HepG2 (cell line): ENCODE measurements around the gene ELOVL5. TPM values are rescaled to one million over a fixed set of nuclear protein-coding genes. Genes with fewer than 3 reads are reported as not detected.

Experiments used
- BCL6 ChIP-seq: IDR thresholded peaks from 2 replicates; pipeline ENCODE4 v1.6.1; 2016; ENCODE audit warnings: missing genetic modification reagents, missing compliant biosample characterization
- GLI4 ChIP-seq: sonication (generic); formaldehyde crosslinking; IDR thresholded peaks from 2 replicates; pipeline ENCODE4 v1.5.1; 2020; ENCODE audit warnings: missing genetic modification reagents, mild to moderate bottlenecking, moderate library complexity, borderline replicate concordance
- KDM6A ChIP-seq: IDR thresholded peaks from 2 replicates; pipeline ENCODE4 v1.6.1; 2016; ENCODE audit warnings: low read depth
- MTF1 ChIP-seq: sonication (generic); formaldehyde crosslinking; IDR thresholded peaks from 2 replicates; pipeline ENCODE4 v1.5.0; 2020; ENCODE audit warnings: missing genetic modification reagents
- NFE2L1 ChIP-seq: sonication (generic); formaldehyde crosslinking; IDR thresholded peaks from 2 replicates; pipeline ENCODE4 v1.4.0; 2020; ENCODE audit warnings: missing genetic modification reagents, mild to moderate bottlenecking, borderline replicate concordance
- PRDM4 ChIP-seq: sonication (generic); formaldehyde crosslinking; IDR thresholded peaks from 2 replicates; pipeline ENCODE4 v1.9.0; 2021; ENCODE audit warnings: missing genetic modification reagents, borderline replicate concordance
- PRMT3 ChIP-seq: sonication (generic); formaldehyde crosslinking; IDR thresholded peaks from 2 replicates; pipeline ENCODE4 v1.8.1; 2022; ENCODE audit warnings: low read depth, mild to moderate bottlenecking, moderate library complexity, missing genetic modification reagents, borderline replicate concordance
- RARA ChIP-seq: IDR thresholded peaks from 2 replicates; pipeline ENCODE4 v1.6.1; 2016; ENCODE audit warnings: missing genetic modification reagents, missing compliant biosample characterization
- REPIN1 ChIP-seq: sonication (generic); formaldehyde crosslinking; IDR thresholded peaks from 2 replicates; pipeline ENCODE4 v1.8.0; 2022; ENCODE audit warnings: missing genetic modification reagents, low read depth, mild to moderate bottlenecking, borderline replicate concordance
- SOX6 ChIP-seq, 2 experiments: fragments of 450-650 bp in 1 of 2; sonication (generic) in 1 of 2; formaldehyde crosslinking in 1 of 2; IDR thresholded peaks; 2 replicates each; pipeline versions ENCODE4 v1.4.0 to v1.6.1; 2017 to 2020; ENCODE audit warnings: antibody characterized with exemption in 1 of 2, mild to moderate bottlenecking in 1 of 2, missing genetic modification reagents in 1 of 2
- TBX3 ChIP-seq: fragments of 450-650 bp; IDR thresholded peaks from 2 replicates; pipeline ENCODE4 v1.6.1; 2017; ENCODE audit warnings: antibody characterized with exemption, mild to moderate bottlenecking, inconsistent platforms, borderline replicate concordance
- TFDP2 ChIP-seq: sonication (generic); formaldehyde crosslinking; IDR thresholded peaks from 2 replicates; pipeline ENCODE4 v1.4.0; 2020; ENCODE audit warnings: missing genetic modification reagents
- TIGD3 ChIP-seq: sonication (generic); formaldehyde crosslinking; IDR thresholded peaks from 2 replicates; pipeline ENCODE4 v1.5.1; 2020; ENCODE audit warnings: mild to moderate bottlenecking, missing genetic modification reagents, borderline replicate concordance
- ZNF362 ChIP-seq: sonication (generic); formaldehyde crosslinking; IDR thresholded peaks from 2 replicates; pipeline ENCODE4 v1.4.0; 2020; ENCODE audit warnings: missing genetic modification reagents, mild to moderate bottlenecking, borderline replicate concordance
- ZNF546 ChIP-seq: sonication (generic); formaldehyde crosslinking; conservative IDR thresholded peaks from 2 replicates; pipeline ENCODE4 v1.8.1; 2023; ENCODE audit warnings: mild to moderate bottlenecking, missing genetic modification reagents
- ZSCAN22 ChIP-seq: sonication (generic); formaldehyde crosslinking; IDR thresholded peaks from 2 replicates; pipeline ENCODE4 v1.4.0; 2020; ENCODE audit warnings: mild to moderate bottlenecking, missing genetic modification reagents
- ZSCAN9 ChIP-seq: IDR thresholded peaks from 2 replicates; pipeline ENCODE4 v1.6.1; 2016; ENCODE audit warnings: borderline replicate concordance
- polyA plus RNA-seq, 8 experiments: library from polyadenylated mRNA; depleted of rRNA in 3 of 8; stranded (reverse) in 7 of 8; unstranded in 1 of 8; fragments of >200 nt; fragmentation: Illumina TruSeq in 4 of 8; extraction: Trizol in 4 of 8; gene quantifications; 2 replicates each; pipeline versions ENCODE4 v1.2.1 to v1.2.3, GENCODE V29; 2011 to 2016; ENCODE audit warnings: low read depth in 4 of 8, missing spikeins in 1 of 8, mixed read lengths in 1 of 8; ENCODE audit not compliant: insufficient read depth in 1 of 8
- total RNA-seq, 5 experiments: library from RNA; depleted of rRNA; stranded (reverse); fragments of >200 nt; fragmentation: Illumina TruSeq; extraction: Trizol; gene quantifications; 2 replicates each; pipeline ENCODE4 v1.2.3, GENCODE V29; 2016; ENCODE audit warnings: low read depth in 1 of 5
- TF ChIP-seq, protein P1 (sequence below): sonication (generic); formaldehyde crosslinking; IDR thresholded peaks from 2 replicates; pipeline ENCODE4 v1.4.0; 2020; ENCODE audit warnings: mild to moderate bottlenecking, missing genetic modification reagents
- TF ChIP-seq, protein P2 (sequence below): sonication (generic); formaldehyde crosslinking; IDR thresholded peaks from 2 replicates; pipeline ENCODE4 v1.9.0; 2022; ENCODE audit warnings: low read depth, missing genetic modification reagents

Gene ELOVL5
- total and polyA plus RNA-seq, 2 of the 13 experiments (the other 11 are each of a cell fraction or from before 2014, with no cell fraction given): 50.1 to 72.4 TPM

- TF ChIP-seq, protein P1, sequence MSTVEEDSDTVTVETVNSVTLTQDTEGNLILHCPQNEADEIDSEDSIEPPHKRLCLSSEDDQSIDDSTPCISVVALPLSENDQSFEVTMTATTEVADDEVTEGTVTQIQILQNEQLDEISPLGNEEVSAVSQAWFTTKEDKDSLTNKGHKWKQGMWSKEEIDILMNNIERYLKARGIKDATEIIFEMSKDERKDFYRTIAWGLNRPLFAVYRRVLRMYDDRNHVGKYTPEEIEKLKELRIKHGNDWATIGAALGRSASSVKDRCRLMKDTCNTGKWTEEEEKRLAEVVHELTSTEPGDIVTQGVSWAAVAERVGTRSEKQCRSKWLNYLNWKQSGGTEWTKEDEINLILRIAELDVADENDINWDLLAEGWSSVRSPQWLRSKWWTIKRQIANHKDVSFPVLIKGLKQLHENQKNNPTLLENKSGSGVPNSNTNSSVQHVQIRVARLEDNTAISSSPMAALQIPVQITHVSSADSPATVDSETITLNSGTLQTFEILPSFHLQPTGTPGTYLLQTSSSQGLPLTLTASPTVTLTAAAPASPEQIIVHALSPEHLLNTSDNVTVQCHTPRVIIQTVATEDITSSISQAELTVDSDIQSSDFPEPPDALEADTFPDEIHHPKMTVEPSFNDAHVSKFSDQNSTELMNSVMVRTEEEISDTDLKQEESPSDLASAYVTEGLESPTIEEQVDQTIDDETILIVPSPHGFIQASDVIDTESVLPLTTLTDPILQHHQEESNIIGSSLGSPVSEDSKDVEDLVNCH (CRISPR knock-in tag): no peak
- peak; percentile 58; the same call in 1 of the 2 replicates for TF ChIP-seq TBX3
- no peak for TF ChIP-seq NFE2L1 (CRISPR knock-in tag)
- no peak for TF ChIP-seq ZSCAN9 (CRISPR knock-in tag)
- TF ChIP-seq, protein P2, sequence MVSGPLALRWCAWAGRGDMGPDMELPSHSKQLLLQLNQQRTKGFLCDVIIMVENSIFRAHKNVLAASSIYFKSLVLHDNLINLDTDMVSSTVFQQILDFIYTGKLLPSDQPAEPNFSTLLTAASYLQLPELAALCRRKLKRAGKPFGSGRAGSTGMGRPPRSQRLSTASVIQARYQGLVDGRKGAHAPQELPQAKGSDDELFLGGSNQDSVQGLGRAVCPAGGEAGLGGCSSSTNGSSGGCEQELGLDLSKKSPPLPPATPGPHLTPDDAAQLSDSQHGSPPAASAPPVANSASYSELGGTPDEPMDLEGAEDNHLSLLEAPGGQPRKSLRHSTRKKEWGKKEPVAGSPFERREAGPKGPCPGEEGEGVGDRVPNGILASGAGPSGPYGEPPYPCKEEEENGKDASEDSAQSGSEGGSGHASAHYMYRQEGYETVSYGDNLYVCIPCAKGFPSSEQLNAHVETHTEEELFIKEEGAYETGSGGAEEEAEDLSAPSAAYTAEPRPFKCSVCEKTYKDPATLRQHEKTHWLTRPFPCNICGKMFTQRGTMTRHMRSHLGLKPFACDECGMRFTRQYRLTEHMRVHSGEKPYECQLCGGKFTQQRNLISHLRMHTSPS (CRISPR knock-in tag): no peak
- peak; percentile 35; the same call in 1 of the 2 replicates for TF ChIP-seq REPIN1 (CRISPR knock-in tag)
- no peak for TF ChIP-seq ZNF546 (CRISPR knock-in tag)
- TF ChIP-seq PRDM4: no peak
- peak; percentile 55 for TF ChIP-seq RARA (CRISPR knock-in tag)
- peak; percentile 95 for TF ChIP-seq ZNF362 (CRISPR knock-in tag)
- TF ChIP-seq SOX6 (IDR thresholded peaks at IDR 0.05): no peak
- peak; percentile 75 for TF ChIP-seq SOX6 (CRISPR knock-in tag; IDR thresholded peaks at IDR 0.05)
- TF ChIP-seq PRMT3 (CRISPR knock-in tag): no peak
- no peak; the same call in 1 of the 2 replicates for TF ChIP-seq BCL6 (CRISPR knock-in tag)
- TF ChIP-seq GLI4: no peak
- no peak for TF ChIP-seq ZSCAN22
- no peak for TF ChIP-seq MTF1 (CRISPR knock-in tag)
- TF ChIP-seq TFDP2: no peak
- no peak for TF ChIP-seq TIGD3 (CRISPR knock-in tag)
- TF ChIP-seq KDM6A: peak; percentile 65; the same call in 1 of the 2 replicates
Measured at GRCh38 chr6:53306819-53307347, 41.9 kb downstream of the ELOVL5 start (continued).
